Loucy (cell line): Measurements from ENCODE around the gene TPP2.

Experiments used
- H2AFZ ChIP-seq: fragments of 200-600 bp; sonication (generic); 2 replicates; pipeline ENCODE4 v1.6.0; 2016; ENCODE audit warnings: antibody characterized with exemption, mild to moderate bottlenecking, low read length, moderate library complexity
- H3F3A ChIP-seq: fragments of 200-600 bp; 2 replicates; pipeline ENCODE4 v1.6.0; 2016; ENCODE audit warnings: antibody characterized with exemption, low read depth, mild to moderate bottlenecking
- H3K27me3 ChIP-seq: fragments of 200-600 bp; sonication (generic); 2 replicates; pipeline ENCODE4 v1.6.1; 2014; ENCODE audit warnings: low read length, mild to moderate bottlenecking; ENCODE audit not compliant: insufficient read depth, poor library complexity, severe bottlenecking
- H3K36me3 ChIP-seq: fragments of 200-600 bp; sonication (generic); 2 replicates; pipeline ENCODE4 v1.6.1; 2016; ENCODE audit warnings: low read length; ENCODE audit not compliant: insufficient read depth
- H3K4me1 ChIP-seq: fragments of 200-600 bp; sonication (generic); 2 replicates; pipeline ENCODE4 v1.5.1; 2014; ENCODE audit warnings: low read length, mild to moderate bottlenecking; ENCODE audit not compliant: insufficient read depth, poor library complexity, severe bottlenecking
- H3K4me2 ChIP-seq: fragments of 200-600 bp; sonication (generic); 2 replicates; pipeline ENCODE4 v1.6.0; 2014; ENCODE audit warnings: antibody characterized with exemption, low read length, low read depth, mild to moderate bottlenecking; ENCODE audit not compliant: poor library complexity, severe bottlenecking
- H3K4me3 ChIP-seq: fragments of 200-600 bp; sonication (generic); 2 replicates; pipeline ENCODE4 v1.5.1; 2014; ENCODE audit warnings: low read length, mild to moderate bottlenecking, mixed read lengths; ENCODE audit not compliant: poor library complexity, severe bottlenecking
- H3K79me2 ChIP-seq: fragments of 200-600 bp; sonication (generic); 2 replicates; pipeline ENCODE4 v1.6.1; 2014; ENCODE audit warnings: low read length; ENCODE audit not compliant: insufficient read depth
- H3K9ac ChIP-seq: fragments of 200-600 bp; sonication (generic); 2 replicates; pipeline ENCODE4 v1.6.0; 2014; ENCODE audit warnings: mild to moderate bottlenecking, low read depth, low read length, moderate library complexity; ENCODE audit not compliant: poor library complexity, severe bottlenecking
- H3K9me2 ChIP-seq: fragments of 200-600 bp; sonication (generic); replicated peaks from 2 replicates; pipeline ENCODE4 v1.6.1; 2016; ENCODE audit warnings: low read depth, low read length, mixed read lengths
- H3K9me3 ChIP-seq: fragments of 200-600 bp; sonication (generic); 2 replicates; pipeline ENCODE4 v1.6.1; 2014; ENCODE audit warnings: mild to moderate bottlenecking, antibody characterized with exemption, low read length, low read depth; ENCODE audit not compliant: insufficient read depth
- H4K20me1 ChIP-seq: fragments of 200-600 bp; sonication (generic); 2 replicates; pipeline ENCODE4 v1.6.0; 2014; ENCODE audit warnings: antibody characterized with exemption, low read length, mild to moderate bottlenecking; ENCODE audit not compliant: insufficient read depth, poor library complexity, severe bottlenecking
- CTCF ChIP-seq: fragments of 200-600 bp; sonication (generic); conservative IDR thresholded peaks from 2 replicates; pipeline ENCODE4 v1.5.1; 2014; ENCODE audit warnings: mild to moderate bottlenecking, antibody characterized with exemption, low read length
- EZH2phosphoT487 ChIP-seq: fragments of 200-600 bp; IDR thresholded peaks from 2 replicates; pipeline ENCODE4 v1.6.1; 2018; ENCODE audit warnings: antibody characterized with exemption, mild to moderate bottlenecking, moderate library complexity, borderline replicate concordance

The TPP2 gene

GRCh38 chr13:102638741-102639140 lies 42.0 kb downstream of the TPP2 start:
- no peak overlapping the region for H3K4me2 ChIP-seq
- H3K79me2 ChIP-seq: no peaks in the 10 kb centered on the region
- H3K9me2 ChIP-seq: no peaks in the 10 kb centered on the region
- H2AFZ ChIP-seq: no peak overlapping the region
- peaks cover 85% of the 10 kb centered on the region; the same call in 1 of the 2 replicates for H3K36me3 ChIP-seq
- no peak overlapping the region for H3K9ac ChIP-seq
- TF ChIP-seq EZH2phosphoT487 (no peak), CTCF (no peak)
- H3K9me3 ChIP-seq: no peaks in the 10 kb centered on the region
- no peaks in the 10 kb centered on the region for H3F3A ChIP-seq
- H3K27me3 ChIP-seq: no peaks in the 10 kb centered on the region
- H3K4me3 ChIP-seq: no peak overlapping the region
- H3K4me1 ChIP-seq: no peaks in the 10 kb centered on the region
- H4K20me1 ChIP-seq: no peaks in the 10 kb centered on the region

GRCh38 chr13:102642029-102642428 lies 45.2 kb downstream of the TPP2 start:
- H3K9me2 ChIP-seq: no peaks in the 10 kb centered on the region
- H3F3A ChIP-seq: no peaks in the 10 kb centered on the region
- H3K27me3 ChIP-seq: no peaks in the 10 kb centered on the region
- H3K9ac ChIP-seq: no peak overlapping the region
- H3K36me3 ChIP-seq: peaks cover 86% of the 10 kb centered on the region
- H3K4me3 ChIP-seq: no peak overlapping the region
- no peaks in the 10 kb centered on the region for H3K9me3 ChIP-seq
- no peaks in the 10 kb centered on the region for H3K79me2 ChIP-seq
- no peak for TF ChIP-seq EZH2phosphoT487
- TF ChIP-seq CTCF: no peak
- H3K4me2 ChIP-seq: no peak overlapping the region
- H2AFZ ChIP-seq: no peak overlapping the region
- no peaks in the 10 kb centered on the region for H3K4me1 ChIP-seq
- no peaks in the 10 kb centered on the region for H4K20me1 ChIP-seq

GRCh38 chr13:102642475-102642874 lies 45.7 kb downstream of the TPP2 start:
- TF ChIP-seq EZH2phosphoT487 (no peak), CTCF (no peak)
- Histone ChIP-seq H3K4me1 (no peaks in the 10 kb centered on the region), H3K36me3 (peaks cover 86% of the 10 kb centered on the region), H3K9ac (no peak overlapping the region), H3K4me2 (no peak overlapping the region), H3K27me3 (no peaks in the 10 kb centered on the region), H3K4me3 (no peak overlapping the region), H3F3A (no peaks in the 10 kb centered on the region), H3K9me2 (no peaks in the 10 kb centered on the region), H3K9me3 (no peaks in the 10 kb centered on the region), H2AFZ (no peak overlapping the region), H3K79me2 (no peaks in the 10 kb centered on the region), H4K20me1 (no peaks in the 10 kb centered on the region)
